Left lobe of liver (tissue), 2 donors: ENCODE measurements around the gene TGFBR3L. TPM values are rescaled to one million over a fixed set of nuclear protein-coding genes. Genes with fewer than 3 reads are reported as not detected.
"Not testable (repeated sequence)": the region's sequence is repeated elsewhere in the genome, so short reads cannot be mapped to it uniquely, and the experiment has no call there.

Experiments used
- ATAC-seq: fragments of 200-7000 bp; cut with Tn5 transposase; one replicate; pipeline ENCODE4 v1.9.1; 2020; ENCODE audit warnings: mild to moderate bottlenecking, moderate library complexity
- DNase-seq: peaks from one replicate; pipeline ENCODE4 v3.0.0-alpha.2; 2020; ENCODE audit warnings: low spot score
- total RNA-seq: library from RNA; stranded (reverse); gene quantifications from one replicate; pipeline ENCODE4 v1.2.1, GENCODE V29; 2021
- donor health status: DM: no; HTN: no; CAD: no; lungs with moderate emphysema.
- donor health status: DM: no; HTN: yes; CAD: no.

Gene TGFBR3L
- total RNA-seq, 1 donor from 2014 or later, result 3.4 TPM

- DNase-seq, result peak; percentile 50
- no peak for ATAC-seq
Measured at GRCh38 chr19:7916103-7916954, 1.7 kb downstream of the TGFBR3L start.

DNA sequence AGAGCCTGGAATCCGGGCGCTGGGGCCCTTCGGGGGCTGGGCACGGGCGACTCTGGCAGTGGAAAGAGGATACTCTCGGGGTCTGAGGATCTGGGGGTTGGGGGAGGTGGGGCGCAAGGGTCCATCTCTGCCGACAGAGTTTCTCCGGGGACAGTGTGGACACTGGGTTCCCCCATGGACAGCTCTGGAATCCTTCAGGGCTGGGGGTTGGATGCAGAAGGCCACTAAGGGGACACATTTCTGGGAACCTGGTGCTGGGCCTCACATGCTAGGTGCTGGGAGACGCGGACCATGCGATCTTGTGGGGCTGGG, 2.3 kb downstream of the TGFBR3L start:
- no peak for ATAC-seq

GRCh38 chr19:7917267-7918061, 2.8 kb downstream of the TGFBR3L start:
- ATAC-seq (peak; percentile 9), DNase-seq (no peak)

More for the DNA sequence above, 2.3 kb downstream of the TGFBR3L start:
- no peak for DNase-seq

GRCh38 chr19:7918062-7918614, 3.5 kb downstream of the TGFBR3L start:
- not testable (repeated sequence) for DNase-seq, ATAC-seq

DNA sequence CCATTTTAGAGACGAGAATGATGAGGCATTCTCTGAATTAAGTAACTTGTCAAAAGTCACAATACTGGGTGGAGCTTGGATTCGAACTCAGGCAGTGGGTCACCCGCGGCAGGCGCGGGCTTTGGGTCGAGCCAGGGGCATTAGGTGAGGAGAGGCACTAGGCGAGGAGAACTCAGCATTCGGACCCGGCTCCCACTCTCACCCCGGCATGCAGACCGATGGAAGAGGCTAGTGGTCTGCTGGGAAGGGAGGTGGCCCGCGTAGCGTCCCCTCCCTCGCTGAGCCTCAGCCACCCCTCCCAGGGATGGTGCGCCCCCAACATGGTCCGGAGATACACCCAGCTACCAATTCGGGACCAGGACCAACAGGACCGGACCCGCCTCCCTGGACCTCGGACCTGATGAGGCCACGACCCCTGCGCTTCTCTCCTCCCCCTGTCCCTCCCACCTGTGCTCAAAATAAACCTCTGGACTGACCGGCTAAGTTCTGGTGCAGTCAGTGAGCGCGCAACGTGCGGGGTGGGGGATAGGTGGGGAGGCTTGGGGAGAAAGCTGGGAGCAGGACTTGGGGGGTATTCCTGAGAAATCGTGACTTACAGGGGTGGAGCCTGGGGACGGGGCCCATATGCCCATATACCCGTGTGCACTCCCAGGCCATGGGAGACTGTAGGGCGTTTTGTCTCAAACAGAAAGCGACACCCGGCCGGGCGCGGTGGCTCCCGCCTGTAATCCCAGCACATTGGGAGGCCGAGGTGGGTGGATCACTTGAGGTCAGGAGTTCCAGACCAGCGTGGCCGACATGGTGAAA, 4.2 kb downstream of the TGFBR3L start:
- ATAC-seq (peak; percentile 47), DNase-seq (peak; percentile 93)

- ATAC-seq (peak; percentile 58), DNase-seq (peak; percentile 99)
Measured at GRCh38 chr19:7919610-7920518, 5.2 kb downstream of the TGFBR3L start, which contains the start of gene SNAPC2. TSS of gene SNAPC2 (plus strand) at chr19:7920338. CDS start at chr19:7920367, 29 bp downstream.

DNA sequence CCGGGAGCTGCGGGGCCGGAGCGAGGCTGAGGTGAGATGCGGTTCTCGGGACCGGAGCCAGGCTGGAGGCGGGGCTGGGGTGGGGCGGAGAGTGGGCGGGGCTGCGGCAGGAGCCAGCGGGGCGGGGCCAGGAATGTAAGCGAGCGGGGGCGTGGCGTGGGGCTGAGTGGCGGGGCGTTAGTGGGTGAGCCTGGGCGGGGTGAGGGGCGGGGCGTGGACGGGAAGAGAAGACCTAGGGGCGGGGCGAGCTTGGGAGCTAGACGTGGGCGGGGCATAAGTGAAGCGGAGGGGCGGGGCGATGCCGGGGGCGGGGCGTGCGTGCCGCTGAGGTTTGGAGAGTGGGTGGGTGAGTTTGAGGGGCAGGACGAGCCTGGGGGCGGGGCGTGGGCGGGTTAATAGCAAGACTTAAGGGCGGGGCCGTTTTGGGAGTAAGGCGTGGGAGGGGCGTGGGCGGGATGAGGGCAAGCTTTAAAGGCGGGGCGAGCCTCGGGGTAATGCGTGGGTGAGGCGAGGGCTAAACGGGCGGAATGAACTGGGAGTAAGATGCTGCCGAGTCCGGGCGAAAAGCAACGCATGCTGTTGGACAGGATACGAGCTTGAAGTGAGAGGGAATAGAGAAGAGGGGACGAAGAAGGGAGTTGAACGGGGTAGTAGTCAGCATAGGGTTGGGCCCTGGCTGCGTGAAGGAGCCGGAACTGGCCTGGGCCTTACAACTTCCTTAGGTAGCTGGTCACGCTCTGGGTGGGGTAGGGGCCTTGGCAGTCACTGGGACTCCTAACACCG, 6.1 kb downstream of the TGFBR3L start:
- ATAC-seq, result peak; percentile 70
- peak; percentile 100 for DNase-seq

GRCh38 chr19:7921302-7921966, 6.8 kb downstream of the TGFBR3L start:
- ATAC-seq, result no peak
- no peak for DNase-seq

DNA sequence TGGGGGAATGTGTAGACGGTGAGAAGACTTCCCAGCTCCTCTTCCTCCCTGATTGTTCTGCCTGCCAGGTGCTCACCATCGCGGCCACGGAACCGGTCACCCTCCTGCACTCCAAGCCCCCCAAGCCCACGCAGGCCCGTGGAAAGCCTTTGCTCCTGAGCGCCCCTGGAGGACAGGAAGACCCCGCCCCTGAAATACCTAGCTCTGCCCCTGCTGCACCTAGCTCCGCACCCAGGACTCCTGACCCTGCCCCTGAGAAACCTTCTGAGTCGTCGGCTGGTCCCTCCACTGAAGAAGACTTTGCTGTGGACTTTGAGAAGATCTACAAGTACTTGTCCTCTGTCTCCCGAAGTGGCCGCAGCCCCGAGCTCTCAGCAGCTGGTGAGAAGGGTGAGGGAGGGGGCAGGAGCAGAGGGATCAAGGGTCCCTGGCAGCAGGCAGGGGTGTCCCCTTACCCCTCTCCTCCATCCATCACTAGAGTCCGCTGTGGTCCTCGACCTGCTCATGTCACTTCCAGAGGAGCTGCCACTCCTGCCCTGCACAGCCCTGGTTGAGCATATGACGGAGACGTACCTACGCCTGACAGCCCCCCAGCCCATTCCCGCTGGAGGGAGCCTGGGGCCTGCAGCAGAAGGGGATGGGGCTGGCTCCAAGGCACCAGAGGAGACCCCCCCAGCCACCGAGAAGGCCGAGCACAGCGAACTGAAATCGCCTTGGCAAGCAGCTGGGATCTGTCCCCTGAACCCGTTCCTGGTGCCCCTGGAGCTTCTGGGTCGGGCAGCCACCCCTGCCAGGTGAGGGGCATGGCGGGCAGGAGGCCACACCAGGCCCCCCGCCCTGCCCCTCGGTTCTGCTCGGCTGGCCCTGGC, 7.6 kb downstream of the TGFBR3L start:
- DNase-seq (no peak), ATAC-seq (no peak)

DNA sequence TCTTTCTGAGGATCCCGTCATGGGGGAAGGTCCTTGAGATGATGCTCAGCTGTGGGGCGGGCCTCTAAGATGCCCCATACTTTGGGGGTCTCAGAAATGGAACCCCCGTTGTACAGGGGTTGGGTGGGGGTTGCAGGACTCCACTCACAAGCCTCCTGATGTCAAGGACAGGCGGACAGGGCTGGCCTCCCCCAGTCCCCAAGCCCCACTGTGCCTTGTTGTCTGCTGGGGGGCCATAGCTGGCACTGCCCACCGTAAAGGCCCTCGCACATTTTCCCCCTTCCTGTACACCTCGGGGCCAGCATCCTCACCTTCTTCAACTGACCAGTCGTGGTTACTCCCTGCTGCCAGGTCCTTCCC, 8.2 kb downstream of the TGFBR3L start:
- DNase-seq (no peak), ATAC-seq (no peak)

DNA sequence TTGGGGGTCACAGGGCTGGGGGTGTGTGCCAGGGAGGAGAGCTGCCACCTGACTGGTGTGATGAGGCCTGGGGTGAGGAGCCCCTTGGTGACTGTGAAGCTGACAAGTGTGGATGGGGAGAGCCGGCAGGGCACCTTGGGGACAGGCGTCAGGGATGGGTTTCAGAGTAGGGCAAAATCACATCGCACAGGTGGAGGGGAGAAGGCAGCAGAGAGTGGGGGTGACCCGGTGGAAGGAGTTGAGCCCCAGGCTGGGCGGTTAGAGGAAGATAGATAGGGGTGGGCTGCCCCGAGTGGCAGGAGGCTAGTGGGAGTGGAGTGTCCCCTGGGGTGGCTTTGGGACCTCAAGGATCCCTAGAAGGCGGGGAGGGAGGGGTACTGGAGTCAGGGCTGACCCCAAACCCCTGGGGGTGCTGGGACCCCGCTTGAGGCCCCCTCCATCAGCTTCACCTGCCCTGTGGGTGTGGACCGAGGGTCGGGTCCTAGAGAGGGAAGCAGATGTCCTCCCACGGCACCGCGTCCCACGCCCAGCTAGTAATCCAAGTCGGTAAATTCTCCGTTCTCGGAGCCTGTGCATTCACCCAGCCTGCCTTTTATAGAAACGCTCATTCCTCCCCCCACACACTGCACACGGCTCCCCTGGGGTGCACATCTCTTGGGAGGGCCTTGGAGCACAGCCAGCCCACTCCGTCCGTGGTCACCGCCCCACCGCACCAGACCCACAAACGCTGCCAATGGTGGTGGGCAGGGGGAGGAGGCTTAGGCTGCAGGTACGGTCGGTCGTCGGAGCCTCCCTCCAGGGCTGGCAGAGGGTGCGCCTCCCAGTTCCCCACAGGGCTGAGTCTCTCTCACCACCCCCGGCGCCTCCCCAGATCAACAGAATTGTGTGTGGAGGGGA, 8.9 kb downstream of the TGFBR3L start:
- no peak for DNase-seq
- no peak for ATAC-seq

DNA sequence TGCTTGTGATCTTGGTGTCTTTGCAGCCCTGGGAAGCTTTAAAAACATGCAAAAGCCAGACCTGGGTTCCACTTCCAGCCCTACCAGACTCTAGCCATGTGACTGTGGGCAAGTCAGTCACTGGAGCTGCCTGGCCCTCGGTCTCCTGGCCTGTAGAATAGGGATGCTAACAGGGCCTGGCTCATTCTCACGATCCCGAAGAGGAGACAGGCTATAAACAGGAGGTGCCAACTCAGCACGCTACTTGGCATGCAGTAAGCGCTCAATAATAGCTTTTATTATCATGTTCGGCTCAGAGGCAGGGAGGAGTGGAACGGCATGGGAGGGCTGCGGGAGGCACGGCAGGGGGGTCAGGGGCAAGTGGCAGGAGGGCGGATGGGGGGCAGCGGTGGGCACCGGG, 9.6 kb downstream of the TGFBR3L start:
- no peak for ATAC-seq
- no peak for DNase-seq

GRCh38 chr19:7924651-7925170, 10.1 kb downstream of the TGFBR3L start:
- DNase-seq (no peak), ATAC-seq (no peak)

DNA sequence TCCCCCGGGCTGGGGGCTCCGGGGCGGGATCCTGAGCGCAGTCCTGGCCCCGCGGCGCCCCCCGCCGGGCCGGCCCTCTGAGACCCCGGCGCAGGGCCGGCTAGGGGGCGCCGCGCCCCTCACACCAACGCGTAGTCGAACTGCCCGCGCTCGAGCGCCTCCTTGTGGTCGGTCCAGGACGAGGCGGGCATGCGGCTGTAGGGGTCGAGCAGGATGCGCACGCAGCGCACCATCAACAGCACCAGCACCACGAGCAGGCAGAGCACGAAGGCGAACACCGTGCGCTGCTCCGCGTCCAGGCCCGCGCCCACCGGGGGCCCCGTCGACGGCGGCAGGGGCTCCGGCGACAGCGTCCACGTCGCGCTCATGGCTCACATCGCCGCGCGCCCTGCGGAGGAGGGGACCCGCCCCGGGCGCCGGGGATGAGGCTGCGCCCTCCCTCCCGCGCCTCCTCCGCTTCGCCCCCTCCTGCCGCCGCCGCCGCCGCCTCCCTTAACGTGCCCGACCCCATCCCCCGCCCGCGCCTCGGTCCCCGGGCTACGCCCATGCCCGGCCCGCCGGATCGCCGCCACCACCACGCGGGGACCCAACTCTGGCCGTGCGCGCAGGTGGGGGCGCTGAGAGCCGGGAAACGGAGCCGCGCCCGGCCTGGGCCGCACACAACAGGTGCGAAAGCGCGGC, 10.7 kb downstream of the TGFBR3L start:
- DNase-seq, result peak; percentile 65
- no peak for ATAC-seq

- DNase-seq (peak; percentile 70), ATAC-seq (peak; percentile 70)
Measured at GRCh38 chr19:7926021-7926726, 11.5 kb downstream of the TGFBR3L start, which contains the start of gene CTXN1. TSS of gene CTXN1 (minus strand) at chr19:7926135. CDS start at chr19:7925538, 597 bp downstream.
